ENCODE measurements around the gene KATNBL1. TPM values are rescaled to one million over a fixed set of nuclear protein-coding genes. Genes with fewer than 3 reads are reported as not detected.

Gene KATNBL1
- total and polyA plus RNA-seq, 2 donors (not counting 3 experiments of a cell fraction or from before 2014, with no cell fraction given): 14.1 to 56.8 TPM

DNA sequence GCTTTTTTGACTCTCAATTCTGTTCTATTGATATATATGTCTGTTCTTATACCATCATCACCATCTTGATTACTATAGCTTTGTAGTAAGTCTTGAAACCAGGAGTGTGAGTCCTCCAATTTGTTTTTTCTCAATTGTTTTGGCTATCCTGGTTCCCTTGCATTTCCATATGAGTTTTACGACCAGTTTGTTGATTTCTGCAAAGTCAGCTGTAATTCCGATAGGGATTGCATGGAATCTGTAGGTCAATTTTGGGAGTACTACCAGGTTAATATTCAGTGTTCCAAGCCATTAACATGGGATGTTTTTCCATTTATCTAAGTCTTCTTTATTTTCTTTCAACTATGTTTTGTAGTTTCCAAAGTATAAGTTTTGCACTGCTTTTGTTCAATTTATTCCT, 81.0 kb downstream of the KATNBL1 start:
- Histone ChIP-seq H3K4me3 (replicated peaks in 1 of 3; ENCODE audit: insufficient read depth in 1 of 3, low read depth in 1 of 3, low read length in 3 of 3) (no peak overlapping the region), H3K79me2 (ENCODE audit: control insufficient read depth, insufficient read depth, low read length) (no peaks in the 10 kb centered on the region), H3K4me1 (ENCODE audit: control insufficient read depth, extremely low read depth, insufficient read depth, low read length) (no peaks in the 10 kb centered on the region), H3K9ac (replicated peaks; ENCODE audit: extremely low read depth, insufficient read depth, low read length) (no peak overlapping the region), H3K27me3 (ENCODE audit: control insufficient read depth in 2 of 2, insufficient read depth in 2 of 2, low read length in 2 of 2) (no peaks in the 10 kb centered on the region), H2AFZ (ENCODE audit: low read depth, low read length) (no peak overlapping the region), H3K27ac (ENCODE audit: insufficient read depth, low read depth, low read length) (no peak overlapping the region), H4K20me1 (replicated peaks; ENCODE audit: control insufficient read depth, extremely low read depth, insufficient read depth, low read length) (no peaks in the 10 kb centered on the region), H3K4me2 (ENCODE audit: insufficient read depth, low read length) (no peak overlapping the region), H3K9me3 (replicated peaks; ENCODE audit: control insufficient read depth, insufficient read depth, low read length) (no peaks in the 10 kb centered on the region), H3K36me3 (ENCODE audit: control insufficient read depth in 2 of 2, extremely low read depth in 1 of 2, insufficient read depth in 2 of 2, low read length in 2 of 2) (no peaks in the 10 kb centered on the region), H3K9me1 (replicated peaks; ENCODE audit: control insufficient read depth, extremely low read depth, insufficient read depth, low read length) (no peaks in the 10 kb centered on the region)
- FAIRE-seq (no peak), DNase-seq (ENCODE audit: low read depth, low spot score) (no peak)
- POLR2A ChIA-PET: no interaction called here
- TF ChIP-seq JUN (IDR thresholded peaks at IDR 0.05; ENCODE audit: borderline replicate concordance, insufficient read depth, insufficient read length, low read depth) (no peak), FOS (IDR thresholded peaks at IDR 0.05; ENCODE audit: borderline replicate concordance, insufficient read depth, low read length) (no peak), POLR2AphosphoS5 (IDR thresholded peaks at IDR 0.05; ENCODE audit: insufficient read depth, low read depth, low read length) (no peak)
- TF ChIP-seq, protein P1, sequence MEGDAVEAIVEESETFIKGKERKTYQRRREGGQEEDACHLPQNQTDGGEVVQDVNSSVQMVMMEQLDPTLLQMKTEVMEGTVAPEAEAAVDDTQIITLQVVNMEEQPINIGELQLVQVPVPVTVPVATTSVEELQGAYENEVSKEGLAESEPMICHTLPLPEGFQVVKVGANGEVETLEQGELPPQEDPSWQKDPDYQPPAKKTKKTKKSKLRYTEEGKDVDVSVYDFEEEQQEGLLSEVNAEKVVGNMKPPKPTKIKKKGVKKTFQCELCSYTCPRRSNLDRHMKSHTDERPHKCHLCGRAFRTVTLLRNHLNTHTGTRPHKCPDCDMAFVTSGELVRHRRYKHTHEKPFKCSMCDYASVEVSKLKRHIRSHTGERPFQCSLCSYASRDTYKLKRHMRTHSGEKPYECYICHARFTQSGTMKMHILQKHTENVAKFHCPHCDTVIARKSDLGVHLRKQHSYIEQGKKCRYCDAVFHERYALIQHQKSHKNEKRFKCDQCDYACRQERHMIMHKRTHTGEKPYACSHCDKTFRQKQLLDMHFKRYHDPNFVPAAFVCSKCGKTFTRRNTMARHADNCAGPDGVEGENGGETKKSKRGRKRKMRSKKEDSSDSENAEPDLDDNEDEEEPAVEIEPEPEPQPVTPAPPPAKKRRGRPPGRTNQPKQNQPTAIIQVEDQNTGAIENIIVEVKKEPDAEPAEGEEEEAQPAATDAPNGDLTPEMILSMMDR (IDR thresholded peaks at IDR 0.05; ENCODE audit: extremely low read depth in 1 of 2, insufficient read depth in 1 of 2, low read depth in 1 of 2, low read length in 2 of 2): no peak
- BruUV-seq (replicated peaks): no TSS peak
- intact Hi-C loops (cut with micrococcal nuclease) (loop anchor here (10.0 kb wide), 1 partner anchor 1176 kb away; no protein-coding TSS in a partner anchor), dilution Hi-C loops (cut with MboI; ENCODE audit: extremely low pct_ligation_motif_present, low sequenced_read_pairs) (no loop called here)
- CTCF ChIA-PET: no interaction called here

DNA sequence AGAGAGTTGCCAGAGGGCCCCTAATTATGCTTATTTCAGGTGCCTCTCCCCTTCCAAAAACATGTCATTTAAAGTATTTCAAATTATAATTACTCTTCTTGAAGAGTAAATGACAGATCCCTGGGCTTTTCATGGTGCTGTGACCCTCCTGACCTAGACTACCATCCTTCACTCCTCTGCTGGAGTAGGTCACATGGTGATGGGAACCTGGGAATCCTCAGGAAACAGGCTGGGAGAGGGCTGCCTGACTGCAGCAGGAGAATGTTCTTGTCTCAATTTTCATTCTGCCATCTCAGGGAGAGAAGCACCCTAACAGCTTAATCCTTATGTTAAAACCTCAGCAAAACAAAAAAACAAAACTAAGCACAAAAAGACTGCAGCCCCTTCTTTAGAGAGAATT, 83.4 kb downstream of the KATNBL1 start:
- Histone ChIP-seq H3K36me3 (ENCODE audit: control insufficient read depth in 2 of 2, extremely low read depth in 1 of 2, insufficient read depth in 2 of 2, low read length in 2 of 2) (no peaks in the 10 kb centered on the region), H3K27ac (ENCODE audit: insufficient read depth, low read depth, low read length) (no peak overlapping the region), H3K79me2 (ENCODE audit: control insufficient read depth, insufficient read depth, low read length) (no peaks in the 10 kb centered on the region), H2AFZ (ENCODE audit: low read depth, low read length) (no peak overlapping the region), H3K9me3 (replicated peaks; ENCODE audit: control insufficient read depth, insufficient read depth, low read length) (no peaks in the 10 kb centered on the region), H3K9me1 (replicated peaks; ENCODE audit: control insufficient read depth, extremely low read depth, insufficient read depth, low read length) (no peaks in the 10 kb centered on the region), H3K4me3 (replicated peaks in 1 of 3; ENCODE audit: insufficient read depth in 1 of 3, low read depth in 1 of 3, low read length in 3 of 3) (no peak overlapping the region), H3K4me1 (ENCODE audit: control insufficient read depth, extremely low read depth, insufficient read depth, low read length) (peaks cover 16% of the 10 kb centered on the region), H3K27me3 (ENCODE audit: control insufficient read depth in 2 of 2, insufficient read depth in 2 of 2, low read length in 2 of 2) (no peaks in the 10 kb centered on the region), H3K4me2 (ENCODE audit: insufficient read depth, low read length) (no peak overlapping the region), H3K9ac (replicated peaks; ENCODE audit: extremely low read depth, insufficient read depth, low read length) (no peak overlapping the region), H4K20me1 (replicated peaks; ENCODE audit: control insufficient read depth, extremely low read depth, insufficient read depth, low read length) (no peaks in the 10 kb centered on the region)
- intact Hi-C loops (cut with micrococcal nuclease): loop anchor here (10.0 kb wide), 1 partner anchor 1178 kb away; no protein-coding TSS in a partner anchor
- BruUV-seq (replicated peaks): no TSS peak
- dilution Hi-C loops (cut with MboI; ENCODE audit: extremely low pct_ligation_motif_present, low sequenced_read_pairs): no loop called here
- POLR2A ChIA-PET: no interaction called here
- TF ChIP-seq, protein P2, sequence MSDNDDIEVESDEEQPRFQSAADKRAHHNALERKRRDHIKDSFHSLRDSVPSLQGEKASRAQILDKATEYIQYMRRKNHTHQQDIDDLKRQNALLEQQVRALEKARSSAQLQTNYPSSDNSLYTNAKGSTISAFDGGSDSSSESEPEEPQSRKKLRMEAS (IDR thresholded peaks at IDR 0.05; ENCODE audit: insufficient read depth, insufficient read length): no peak
- TF ChIP-seq FOS (IDR thresholded peaks at IDR 0.05; ENCODE audit: borderline replicate concordance, insufficient read depth, low read length): no peak
- TF ChIP-seq GATA2 (IDR thresholded peaks at IDR 0.05; ENCODE audit: insufficient read depth, insufficient read length, low read depth, low read length): no peak
- TF ChIP-seq POLR2A (IDR thresholded peaks at IDR 0.05; ENCODE audit: low read depth, low read length): no peak
- TF ChIP-seq JUN (IDR thresholded peaks at IDR 0.05; ENCODE audit: borderline replicate concordance, insufficient read depth, insufficient read length, low read depth): no peak
- TF ChIP-seq, protein P1 (IDR thresholded peaks at IDR 0.05; ENCODE audit: extremely low read depth in 1 of 2, insufficient read depth in 1 of 2, low read depth in 1 of 2, low read length in 2 of 2): no peak
- TF ChIP-seq POLR2AphosphoS5 (IDR thresholded peaks at IDR 0.05; ENCODE audit: insufficient read depth, low read depth, low read length): no peak
- no peak for TF ChIP-seq EZH2 (IDR thresholded peaks at IDR 0.05; ENCODE audit: borderline replicate concordance, low read depth, low read length, severe bottlenecking)
- no peak for TF ChIP-seq MYC (IDR thresholded peaks at IDR 0.05; ENCODE audit: low read depth, low read length)
- DNase-seq (ENCODE audit: low read depth, low spot score) (no peak), FAIRE-seq (no peak)
- CTCF ChIA-PET: interaction anchor here (2.2 kb wide), 1 partner anchor 17 kb away, joined by 8 read pairs; no protein-coding TSS in a partner anchor

Measured in endothelial cell of umbilical vein (primary cell).